Breast epithelium (tissue), 4 donors: ENCODE measurements around the gene KIF22. TPM values are rescaled to one million over a fixed set of nuclear protein-coding genes. Genes with fewer than 3 reads are reported as not detected.

ENCODE experiments used
- DNase-seq, 2 donors: peaks; one replicate each; pipeline ENCODE4 v3.0.0-alpha.2; 2019; ENCODE audit warnings: low spot score in 2 of 2
- H3K27ac ChIP-seq, 2 donors: fragments of 200-600 bp; sonication (generic) in 1 of 2; one replicate each; pipeline ENCODE4 v1.5.1; 2016 to 2019; ENCODE audit warnings: mild to moderate bottlenecking in 1 of 2
- H3K27me3 ChIP-seq, 2 donors: fragments of 200-600 bp; sonication (generic) in 1 of 2; one replicate each; pipeline versions ENCODE4 v1.5.1 to v1.6.0; 2017 to 2019; ENCODE audit warnings: control low read depth in 1 of 2, mild to moderate bottlenecking in 1 of 2
- H3K36me3 ChIP-seq: fragments of 200-600 bp; one replicate; pipeline ENCODE4 v1.5.1; 2019
- H3K4me1 ChIP-seq, 2 donors: fragments of 200-600 bp; sonication (generic); one replicate each; pipeline ENCODE4 v1.5.1; 2016 to 2019; ENCODE audit warnings: control low read depth in 1 of 2
- H3K4me3 ChIP-seq, 3 donors: fragments of 200-600 bp; sonication (generic); 1 replicate in 2 of 3; 2 replicates in 1 of 3; pipeline ENCODE4 v1.5.1; 2016 to 2019; ENCODE audit warnings: mild to moderate bottlenecking in 3 of 3, moderate library complexity in 2 of 3
- H3K9me3 ChIP-seq, 2 donors: fragments of 200-600 bp; sonication (generic) in 1 of 2; one replicate each; pipeline ENCODE4 v1.5.1; 2016 to 2019; ENCODE audit warnings: control low read depth in 1 of 2
- CTCF ChIP-seq, 3 donors: fragments of 450-650 bp; IDR thresholded peaks; one replicate each; pipeline ENCODE4 v1.5.1; 2016 to 2017; ENCODE audit warnings: antibody characterized with exemption in 3 of 3, mild to moderate bottlenecking in 3 of 3, moderate library complexity in 3 of 3
- POLR2A ChIP-seq: fragments of 450-650 bp; IDR thresholded peaks from one replicate; pipeline ENCODE4 v1.6.1; 2016; ENCODE audit warnings: antibody characterized with exemption, mild to moderate bottlenecking, moderate library complexity
- POLR2AphosphoS5 ChIP-seq, 3 donors: sonication (generic); formaldehyde crosslinking; IDR thresholded peaks; one replicate each; pipeline ENCODE4 v1.6.1; 2017; ENCODE audit warnings: antibody characterized with exemption in 3 of 3
- intact Hi-C: fragments of 100-400 bp; cut with DNase I; formaldehyde crosslinking; loops from one replicate; pipeline ENCODE4 v1.15.1; 2023; ENCODE audit warnings: low total_unique reads
- total RNA-seq, 3 donors: library from RNA; depleted of rRNA; stranded (reverse); fragments of >200 nt; gene quantifications; one replicate each; pipeline ENCODE4 v1.1.0, GENCODE V29; 2016

KIF22 gene
- total RNA-seq, 3 donors from 2014 or later: 16.3 to 50.2 (median 22.3) TPM

DNA sequence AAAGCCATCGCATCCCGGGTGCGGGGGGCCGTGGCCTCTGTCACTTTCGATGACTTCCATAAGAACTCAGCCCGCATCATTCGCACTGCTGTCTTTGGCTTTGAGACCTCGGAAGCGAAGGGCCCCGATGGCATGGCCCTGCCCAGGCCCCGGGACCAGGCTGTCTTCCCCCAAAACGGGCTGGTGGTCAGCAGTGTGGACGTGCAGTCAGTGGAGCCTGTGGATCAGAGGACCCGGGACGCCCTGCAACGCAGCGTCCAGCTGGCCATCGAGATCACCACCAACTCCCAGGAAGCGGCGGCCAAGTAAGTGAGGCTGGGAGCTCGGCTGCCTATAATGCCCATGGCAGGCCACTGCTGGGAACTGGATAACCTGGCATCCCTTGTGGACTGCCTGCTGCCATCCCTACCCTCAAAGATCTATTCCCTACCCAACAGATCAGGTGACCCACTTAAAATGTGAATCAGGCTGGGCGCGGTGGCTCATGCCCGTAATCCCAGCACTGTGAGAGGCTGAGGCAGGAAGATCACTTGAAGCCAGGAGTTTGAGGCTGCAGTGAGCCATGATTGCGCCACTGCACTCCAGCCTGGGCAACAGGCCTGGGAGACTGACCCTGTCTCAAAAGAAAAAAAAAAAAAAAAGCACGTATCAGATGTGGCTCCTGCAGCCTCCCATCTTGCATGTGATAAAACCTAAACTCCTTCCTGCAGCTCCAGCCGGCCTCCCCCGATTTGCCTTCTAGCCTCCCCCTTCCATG lies 54.2 kb downstream of the KIF22 start:
- DNase-seq: no peak
- no peak overlapping the region for H3K27ac ChIP-seq
- intact Hi-C loops: no loop called here

DNA sequence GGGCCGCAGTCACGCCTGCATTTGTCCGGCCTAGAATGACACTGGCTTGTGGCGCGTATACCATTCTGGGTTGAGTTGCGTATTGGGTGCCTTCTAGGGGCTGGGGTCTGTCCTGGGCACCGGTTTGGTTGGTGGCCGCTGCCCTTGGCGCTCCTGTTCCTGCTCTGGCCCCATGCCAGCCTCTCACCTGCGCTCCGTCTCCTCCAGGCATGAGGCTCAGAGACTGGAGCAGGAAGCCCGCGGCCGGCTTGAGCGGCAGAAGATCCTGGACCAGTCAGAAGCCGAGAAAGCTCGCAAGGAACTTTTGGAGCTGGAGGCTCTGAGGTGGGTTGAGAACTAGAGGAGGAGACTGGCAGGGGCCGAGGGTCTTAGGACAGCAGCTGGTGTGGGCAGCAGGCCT lies 55.1 kb downstream of the KIF22 start:
- H3K36me3 ChIP-seq: no peaks in the 10 kb centered on the region

More for the DNA sequence above, 54.2 kb downstream of the KIF22 start:
- Histone ChIP-seq H3K27me3 (no peaks in the 10 kb centered on the region), H3K36me3 (peaks cover 5% of the 10 kb centered on the region), H3K4me1 (no peaks in the 10 kb centered on the region), H3K4me3 (no peak overlapping the region), H3K9me3 (no peaks in the 10 kb centered on the region)
- TF ChIP-seq POLR2AphosphoS5 (IDR thresholded peaks at IDR 0.05): no peak
- no peak for TF ChIP-seq CTCF (IDR thresholded peaks at IDR 0.05)
- no peak for TF ChIP-seq POLR2A

GRCh38 chr16:29848420-29849297 lies 58.1 kb downstream of the KIF22 start:
- DNase-seq: peak; percentile 34 to 67
- no peak overlapping the region for H3K4me3 ChIP-seq
- intact Hi-C loops: no loop called here
- H3K4me1 ChIP-seq: no peaks in the 10 kb centered on the region
- H3K9me3 ChIP-seq: no peaks in the 10 kb centered on the region
- TF ChIP-seq POLR2A (no peak), POLR2AphosphoS5 (IDR thresholded peaks at IDR 0.05) (peak in 1 of 3 donors; percentile 33), CTCF (IDR thresholded peaks at IDR 0.05) (peak in 2 of 3 donors; percentile 78)
- no peak overlapping the region for H3K27ac ChIP-seq
- H3K36me3 ChIP-seq: no peaks in the 10 kb centered on the region
- no peaks in the 10 kb centered on the region for H3K27me3 ChIP-seq

More for the DNA sequence above, 55.1 kb downstream of the KIF22 start:
- Histone ChIP-seq H3K9me3 (no peaks in the 10 kb centered on the region), H3K27me3 (no peaks in the 10 kb centered on the region), H3K4me3 (no peak overlapping the region), H3K4me1 (no peaks in the 10 kb centered on the region), H3K27ac (no peak overlapping the region)
- TF ChIP-seq CTCF (IDR thresholded peaks at IDR 0.05): no peak
- no peak for TF ChIP-seq POLR2AphosphoS5 (IDR thresholded peaks at IDR 0.05)
- no peak for TF ChIP-seq POLR2A
- intact Hi-C loops: no loop called here
- no peak for DNase-seq

DNA sequence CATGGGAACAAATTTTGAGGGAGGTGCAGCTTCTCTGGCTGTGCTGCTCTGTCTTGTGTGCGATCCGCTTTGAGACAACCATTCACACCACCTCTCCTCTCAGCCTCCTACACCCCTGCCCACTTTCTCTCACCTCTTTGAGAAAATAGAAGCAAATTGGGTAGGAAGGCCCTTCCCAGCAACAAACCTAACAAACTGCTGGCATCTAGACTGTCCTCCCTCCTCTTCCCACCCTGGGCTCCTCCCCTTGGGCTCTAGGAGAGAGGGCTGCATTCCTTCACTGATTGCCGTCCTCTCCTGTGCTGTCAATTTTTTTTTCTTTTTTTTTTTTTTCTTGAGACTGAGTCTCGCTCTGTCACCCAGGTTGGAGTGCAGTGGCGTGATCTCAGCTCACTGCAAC lies 59.0 kb downstream of the KIF22 start:
- H3K9me3 ChIP-seq: no peaks in the 10 kb centered on the region
- no peak overlapping the region for H3K27ac ChIP-seq
- intact Hi-C loops: no loop called here
- DNase-seq: no peak
- no peaks in the 10 kb centered on the region for H3K27me3 ChIP-seq
- TF ChIP-seq POLR2A (no peak), POLR2AphosphoS5 (IDR thresholded peaks at IDR 0.05) (no peak), CTCF (IDR thresholded peaks at IDR 0.05) (no peak)
- H3K4me3 ChIP-seq: no peak overlapping the region
- H3K36me3 ChIP-seq: no peaks in the 10 kb centered on the region
- no peaks in the 10 kb centered on the region for H3K4me1 ChIP-seq

DNA sequence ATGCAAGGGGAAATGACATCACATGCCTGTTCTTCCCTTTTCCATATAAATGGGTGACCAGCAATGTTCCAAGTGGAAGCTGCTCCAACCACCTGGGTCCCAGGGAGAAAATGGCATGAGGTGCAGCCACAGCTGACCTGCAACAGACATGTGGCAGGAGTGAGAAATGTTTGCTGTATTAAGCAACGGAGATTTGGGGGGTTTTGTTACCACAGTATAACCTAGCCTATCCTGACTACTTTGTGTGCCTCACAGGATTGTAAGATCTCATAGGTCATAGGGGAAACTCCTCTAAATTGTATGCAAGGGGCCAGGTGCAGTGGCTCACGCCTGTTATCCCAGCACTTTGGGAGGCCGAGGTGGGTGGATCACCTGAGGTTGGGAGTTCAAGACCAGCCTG lies 60.4 kb downstream of the KIF22 start:
- no peak overlapping the region for H3K27ac ChIP-seq
- intact Hi-C loops: no loop called here
- TF ChIP-seq CTCF (IDR thresholded peaks at IDR 0.05) (no peak), POLR2A (no peak), POLR2AphosphoS5 (IDR thresholded peaks at IDR 0.05) (no peak)

More for the DNA sequence above, 60.4 kb downstream of the KIF22 start:
- no peak for DNase-seq
- no peaks in the 10 kb centered on the region for H3K9me3 ChIP-seq
- no peak overlapping the region for H3K4me3 ChIP-seq
- no peaks in the 10 kb centered on the region for H3K4me1 ChIP-seq
- no peaks in the 10 kb centered on the region for H3K36me3 ChIP-seq
- no peaks in the 10 kb centered on the region for H3K27me3 ChIP-seq
